ENCODE measurements around the gene CYB5R4. TPM values are rescaled to one million over a fixed set of nuclear protein-coding genes. Genes with fewer than 3 reads are reported as not detected.
"Not testable (repeated sequence)": the region's sequence is repeated elsewhere in the genome, so short reads cannot be mapped to it uniquely, and the experiment has no call there.

CYB5R4 gene
- total RNA-seq, 2 experiments from 2014 or later, result 26.9 to 27.0 TPM

- H3K4me3 Mint-ChIP-seq, result no peak overlapping the region
- no peak for TF ChIP-seq CTCF (IDR thresholded peaks at IDR 0.05)
- no peaks in the 10 kb centered on the region for H3K9me3 Mint-ChIP-seq
- no peak for DNase-seq
- no peaks in the 10 kb centered on the region for H3K27me3 Mint-ChIP-seq
- no peak for ATAC-seq
- CTCF ChIA-PET, result interaction anchor here (0.5 to 1.2 kb wide), 2 partner anchors 71 to 257 kb away, joined by 3 read pairs; no protein-coding TSS in a partner anchor
- no peak overlapping the region for H3K27ac Mint-ChIP-seq
- H3K4me1 Mint-ChIP-seq (ENCODE audit: low read depth), result no peaks in the 10 kb centered on the region
- intact Hi-C loops (cut with micrococcal nuclease), result no loop called here
- H3K36me3 Mint-ChIP-seq (ENCODE audit: low read depth), result peaks cover 31% of the 10 kb centered on the region
- POLR2A ChIA-PET, result no interaction called here
Measured at GRCh38 chr6:83928286-83928685, 68.8 kb downstream of the CYB5R4 start.

GRCh38 chr6:83946201-83946833 is 86.8 kb downstream of the CYB5R4 start:
- ATAC-seq; H3K4me3 Mint-ChIP-seq; intact Hi-C loops (cut with micrococcal nuclease); H3K4me1 Mint-ChIP-seq (ENCODE audit: low read depth); H3K27ac Mint-ChIP-seq; H3K27me3 Mint-ChIP-seq; POLR2A ChIA-PET; DNase-seq; CTCF ChIA-PET: not testable (repeated sequence)
- peaks cover 25% of the 10 kb centered on the region for H3K36me3 Mint-ChIP-seq (ENCODE audit: low read depth)
- H3K9me3 Mint-ChIP-seq, result peaks cover 22% of the 10 kb centered on the region

GRCh38 chr6:83947983-83948382 is 88.5 kb downstream of the CYB5R4 start:
- intact Hi-C loops (cut with micrococcal nuclease); CTCF ChIA-PET; ATAC-seq; H3K27me3 Mint-ChIP-seq; H3K4me1 Mint-ChIP-seq (ENCODE audit: low read depth); POLR2A ChIA-PET; H3K27ac Mint-ChIP-seq; DNase-seq; H3K4me3 Mint-ChIP-seq: not testable (repeated sequence)
- peaks cover 22% of the 10 kb centered on the region for H3K9me3 Mint-ChIP-seq
- peaks cover 22% of the 10 kb centered on the region for H3K36me3 Mint-ChIP-seq (ENCODE audit: low read depth)

GRCh38 chr6:83948851-83949250 is 89.4 kb downstream of the CYB5R4 start:
- intact Hi-C loops (cut with micrococcal nuclease), result no loop called here
- Mint-ChIP-seq H3K9me3 (peaks cover 19% of the 10 kb centered on the region), H3K36me3 (ENCODE audit: low read depth) (peaks cover 17% of the 10 kb centered on the region), H3K27ac (no peak overlapping the region), H3K27me3 (no peaks in the 10 kb centered on the region), H3K4me1 (ENCODE audit: low read depth) (no peaks in the 10 kb centered on the region), H3K4me3 (no peak overlapping the region)
- POLR2A ChIA-PET, result no interaction called here
- no peak for ATAC-seq
- DNase-seq, result no peak
- CTCF ChIA-PET, result no interaction called here
- no peak for TF ChIP-seq CTCF (IDR thresholded peaks at IDR 0.05)

- H3K27ac Mint-ChIP-seq; H3K9me3 Mint-ChIP-seq; CTCF ChIA-PET; H3K4me1 Mint-ChIP-seq (ENCODE audit: low read depth); H3K27me3 Mint-ChIP-seq; ATAC-seq; H3K4me3 Mint-ChIP-seq; DNase-seq; intact Hi-C loops (cut with micrococcal nuclease); POLR2A ChIA-PET: not testable (repeated sequence)
- peaks cover 27% of the 10 kb centered on the region for H3K36me3 Mint-ChIP-seq (ENCODE audit: low read depth)
Measured at GRCh38 chr6:83951423-83951822, 91.9 kb downstream of the CYB5R4 start.

- no peak for TF ChIP-seq CTCF (IDR thresholded peaks at IDR 0.05)
- H3K27me3 Mint-ChIP-seq, result no peaks in the 10 kb centered on the region
- CTCF ChIA-PET, result no interaction called here
- H3K36me3 Mint-ChIP-seq (ENCODE audit: low read depth), result peaks cover 30% of the 10 kb centered on the region
- POLR2A ChIA-PET, result no interaction called here
- no peak for DNase-seq
- no peak overlapping the region for H3K27ac Mint-ChIP-seq
- H3K4me1 Mint-ChIP-seq (ENCODE audit: low read depth), result no peaks in the 10 kb centered on the region
- peaks cover 4% of the 10 kb centered on the region for H3K9me3 Mint-ChIP-seq
- intact Hi-C loops (cut with micrococcal nuclease), result no loop called here
- ATAC-seq, result no peak
- H3K4me3 Mint-ChIP-seq, result no peak overlapping the region
Measured at GRCh38 chr6:83952830-83953229, 93.3 kb downstream of the CYB5R4 start.
